Upper lobe of left lung (tissue), 4 donors: ENCODE measurements around the gene PLPPR2.

Experiments used
- EP300 ChIP-seq, 4 donors: sonication (generic); formaldehyde crosslinking; IDR thresholded peaks; one replicate each; pipeline ENCODE4 v1.5.1; 2017; ENCODE audit warnings: antibody characterized with exemption in 4 of 4, control low read depth in 2 of 4
- POLR2A ChIP-seq, 4 donors: fragments of 450-650 bp; IDR thresholded peaks; one replicate each; pipeline ENCODE4 v1.5.1; 2016 to 2017; ENCODE audit warnings: antibody characterized with exemption in 4 of 4, mild to moderate bottlenecking in 2 of 4
- POLR2AphosphoS5 ChIP-seq, 2 donors: sonication (generic); formaldehyde crosslinking; IDR thresholded peaks; one replicate each; pipeline ENCODE4 v1.5.1; 2017; ENCODE audit warnings: antibody characterized with exemption in 2 of 2
- TF ChIP-seq, protein P1 (sequence below), 6 experiments: fragments of 450-650 bp in 4 of 6; fragments of 200-600 bp in 2 of 6; sonication (generic) in 2 of 6; IDR thresholded peaks; one replicate each; pipeline ENCODE4 v1.5.1; 2016 to 2019; ENCODE audit warnings: antibody characterized with exemption in 6 of 6

DNA sequence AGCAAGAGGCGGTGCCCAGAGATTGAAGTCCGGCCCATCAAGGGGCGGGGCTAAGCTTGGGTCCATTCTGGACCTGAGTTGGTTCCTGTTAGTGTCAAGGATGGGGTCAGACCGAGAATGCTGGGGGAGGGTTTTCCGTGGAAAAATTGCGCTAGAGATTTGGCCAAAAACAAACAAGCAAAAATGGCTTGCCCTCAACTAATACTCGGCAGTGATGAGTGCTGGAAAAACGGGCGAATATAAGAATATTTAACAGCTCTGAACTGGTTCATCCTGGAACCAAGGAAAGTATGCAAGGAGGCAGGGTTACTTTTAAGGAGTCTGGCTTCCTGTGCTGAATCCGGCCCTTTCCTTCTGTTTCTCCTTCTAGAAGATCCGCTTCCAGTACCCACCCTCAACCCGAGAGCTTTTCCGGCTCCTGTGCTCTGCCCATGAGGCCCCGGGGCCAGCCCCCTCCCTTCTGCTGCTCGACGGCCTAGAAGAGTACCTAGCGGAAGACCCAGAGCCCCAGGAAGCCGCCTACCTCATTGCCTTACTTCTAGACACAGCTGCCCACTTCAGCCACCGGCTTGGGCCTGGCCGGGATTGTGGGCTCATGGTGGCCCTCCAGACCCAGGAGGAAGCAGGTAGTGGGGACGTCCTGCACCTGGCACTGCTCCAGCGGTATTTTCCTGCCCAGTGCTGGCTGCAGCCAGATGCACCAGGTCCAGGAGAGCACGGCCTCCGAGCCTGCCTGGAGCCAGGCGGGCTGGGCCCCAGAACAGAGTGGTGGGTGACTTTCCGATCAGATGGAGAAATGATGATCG is 20.1 kb downstream of the PLPPR2 start:
- TF ChIP-seq, protein P1, sequence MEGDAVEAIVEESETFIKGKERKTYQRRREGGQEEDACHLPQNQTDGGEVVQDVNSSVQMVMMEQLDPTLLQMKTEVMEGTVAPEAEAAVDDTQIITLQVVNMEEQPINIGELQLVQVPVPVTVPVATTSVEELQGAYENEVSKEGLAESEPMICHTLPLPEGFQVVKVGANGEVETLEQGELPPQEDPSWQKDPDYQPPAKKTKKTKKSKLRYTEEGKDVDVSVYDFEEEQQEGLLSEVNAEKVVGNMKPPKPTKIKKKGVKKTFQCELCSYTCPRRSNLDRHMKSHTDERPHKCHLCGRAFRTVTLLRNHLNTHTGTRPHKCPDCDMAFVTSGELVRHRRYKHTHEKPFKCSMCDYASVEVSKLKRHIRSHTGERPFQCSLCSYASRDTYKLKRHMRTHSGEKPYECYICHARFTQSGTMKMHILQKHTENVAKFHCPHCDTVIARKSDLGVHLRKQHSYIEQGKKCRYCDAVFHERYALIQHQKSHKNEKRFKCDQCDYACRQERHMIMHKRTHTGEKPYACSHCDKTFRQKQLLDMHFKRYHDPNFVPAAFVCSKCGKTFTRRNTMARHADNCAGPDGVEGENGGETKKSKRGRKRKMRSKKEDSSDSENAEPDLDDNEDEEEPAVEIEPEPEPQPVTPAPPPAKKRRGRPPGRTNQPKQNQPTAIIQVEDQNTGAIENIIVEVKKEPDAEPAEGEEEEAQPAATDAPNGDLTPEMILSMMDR (IDR thresholded peaks at IDR 0.05) = no peak
- no peak for TF ChIP-seq EP300 (IDR thresholded peaks at IDR 0.05)
- TF ChIP-seq POLR2AphosphoS5 (IDR thresholded peaks at IDR 0.05) = peak; percentile 10 to 56
- peak in 3 of 4 donors; percentile 2 to 84 (median 66) for TF ChIP-seq POLR2A (IDR thresholded peaks at IDR 0.05)
